Ovary (tissue), 10 donors: ENCODE results near the gene OLFML2A. TPM values are rescaled to one million over a fixed set of nuclear protein-coding genes. Genes with fewer than 3 reads are reported as not detected.
"Not testable (repeated sequence)": the region's sequence is repeated elsewhere in the genome, so short reads cannot be mapped to it uniquely, and the experiment has no call there.

Source experiments
- DNase-seq, 5 donors: peaks; one replicate each; pipeline ENCODE4 v3.0.0-alpha.2; 2019 to 2020
- H3K27ac ChIP-seq, 2 donors: fragments of 200-600 bp; one replicate each; pipeline versions ENCODE4 v1.5.1 to v1.8.0; 2019 to 2022
- H3K27me3 ChIP-seq: fragments of 200-600 bp; one replicate; pipeline ENCODE4 v1.8.0; 2022
- H3K36me3 ChIP-seq: fragments of 200-600 bp; sonication (generic); one replicate; pipeline ENCODE4 v1.5.1; 2019
- H3K4me1 ChIP-seq: one replicate; pipeline ENCODE4 v1.8.1; 2013; ENCODE audit warnings: mild to moderate bottlenecking, moderate library complexity; ENCODE audit not compliant: insufficient read depth
- H3K4me3 ChIP-seq: fragments of 200-600 bp; sonication (generic); one replicate; pipeline ENCODE4 v1.5.1; 2017
- H3K9me3 ChIP-seq, 2 donors: fragments of 200-600 bp in 1 of 2; sonication (generic) in 1 of 2; one replicate each; pipeline versions ENCODE4 v1.5.1 to v1.8.1; 2013 to 2019; ENCODE audit warnings: mild to moderate bottlenecking in 1 of 2, moderate library complexity in 1 of 2
- CTCF ChIP-seq, 3 donors: fragments of 450-650 bp in 2 of 3; fragments of 200-600 bp in 1 of 3; IDR thresholded peaks; one replicate each; pipeline versions ENCODE4 v1.5.1 to v1.8.0; 2016 to 2022; ENCODE audit warnings: antibody characterized with exemption in 3 of 3, mild to moderate bottlenecking in 1 of 3
- EP300 ChIP-seq: sonication (generic); formaldehyde crosslinking; IDR thresholded peaks from one replicate; pipeline ENCODE4 v1.6.1; 2017; ENCODE audit warnings: antibody characterized with exemption
- POLR2A ChIP-seq: fragments of 450-650 bp; IDR thresholded peaks from one replicate; pipeline ENCODE4 v1.6.1; 2017; ENCODE audit warnings: antibody characterized with exemption, mild to moderate bottlenecking, moderate library complexity
- WGBS, 3 donors: extraction: QIAGEN DNeasy Blood & Tissue Kit in 1 of 3; methylation state at CpG; one replicate each; pipeline versions ENCODE4 v1.1.5 to v1.1.7; 2013 to 2017; 5-methylcytosine and 5-hydroxymethylcytosine counted together
- intact Hi-C, 4 donors: fragments of 100-400 bp; cut with DNase I; formaldehyde crosslinking; loops; one replicate each; pipeline versions ENCODE4 v1.11.0 to v1.15.1; 2022 to 2023
- long read RNA-seq, 3 donors: library from polyadenylated mRNA in 2 of 3; unstranded in 2 of 3; transcript quantifications; one replicate each; pipeline ENCODE4 v2.0.0 and lab custom pipeline, GENCODE V29; 2021 to 2026
- polyA plus RNA-seq, 2 donors: library from polyadenylated mRNA; stranded (reverse); fragments of 200-250 nt in 1 of 2; fragments of 350-450 nt in 1 of 2; fragmentation: Illumina TruSeq in 1 of 2; extraction: RNeasy Lipid Tissue Mini Kit (QIAGEN cat#74804) in 1 of 2; gene quantifications; one replicate each; pipeline ENCODE4 v1.2.3, GENCODE V29; 2013 to 2014
- total RNA-seq, 7 donors: library from RNA; depleted of rRNA in 2 of 7; stranded (reverse); fragments of >200 nt in 2 of 7; fragmentation: NEBNext Ultra II Directional in 3 of 7; extraction: Animal tissue kit (Norgen Biotek cat#: 25700) in 3 of 7; gene quantifications; one replicate each; pipeline versions ENCODE4 v1.1.0 to v1.2.4, GENCODE V29; 2016 to 2023
- donor health status: DM: no; HTN: no; CAD: no; lungs with moderate emphysema.
- donor health status: DM: no; HTN: no; CAD: no.
- donor health status: Bipolar disorder and iron deficiency.
- donor health status: DM: yes; HTN: yes; CAD: no.
- donor health status: DM: no; HTN: no; CAD: no.
- donor health status: DM: yes; HTN: yes; CAD: no.

OLFML2A gene
- total RNA-seq, result 10 to 100 TPM; 14.7 to 63.4 (median 52.8) TPM
- 10 to 100 TPM; 25.2 to 27.2 TPM for polyA plus RNA-seq
- long read RNA-seq, donor 1, partial matches to known transcripts, result 1 of 44 reads
- long read RNA-seq, donor 1, other reads (novel, unspliced or antisense), result 43 of 44 reads
- long read RNA-seq, donor 2, result 0 reads
- long read RNA-seq, donor 3, full-length matches to known transcripts, result 3 of 31 reads
- long read RNA-seq, donor 3, partial matches to known transcripts, result 1 of 31 reads
- long read RNA-seq, donor 3, other reads (novel, unspliced or antisense), result 27 of 31 reads

- Histone ChIP-seq H3K36me3 (no peaks in the 10 kb centered on the region), H3K9me3 (no peaks in the 10 kb centered on the region), H3K27me3 (no peaks in the 10 kb centered on the region), H3K4me1 (peaks cover 13% of the 10 kb centered on the region), H3K4me3 (peak within 1 kb of the TSS; percentile 65), H3K27ac (peak within 1 kb of the TSS; percentile 63 to 80)
- peak in 3 of 5 donors; percentile 28 to 65 (median 57) for DNase-seq
- intact Hi-C loops, result loop anchor here in 1 of 4 donors (1.0 to 10.0 kb wide), 2 partner anchors 76 to 368 kb away; partner anchors contain the start of genes SCAI and WDR38
- 1 to 2% (median 1%) methylated on average over 26 to 87 of the region's 87 CpGs for WGBS, 3 donors
- TF ChIP-seq CTCF (IDR thresholded peaks at IDR 0.05) (peak in 2 of 3 donors; percentile 24 to 54), EP300 (no peak)
These were observed at the start of gene OLFML2A for GRCh38 chr9:124776954-124777648. TSS of gene OLFML2A (plus strand) at chr9:124777133. CDS start at chr9:124777271, 138 bp downstream.

DNA sequence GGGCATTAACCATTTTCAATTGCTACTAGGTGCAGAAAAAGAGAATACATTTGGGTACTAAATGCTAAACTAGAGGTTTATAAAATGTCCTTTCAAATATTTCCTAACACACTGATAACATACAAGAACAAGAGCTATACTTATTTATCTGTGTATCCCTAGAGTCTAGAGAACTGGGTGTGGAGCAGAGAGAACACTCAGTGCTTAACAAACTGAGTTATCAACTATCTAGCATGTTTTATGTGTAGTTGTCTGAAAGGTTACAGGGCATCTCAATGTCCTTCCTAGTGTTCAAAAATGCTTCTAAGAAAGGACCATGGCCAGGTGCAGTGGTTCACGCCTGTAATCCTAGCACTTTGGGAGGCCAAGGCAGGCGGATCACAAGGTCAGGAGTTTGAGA is 46.2 kb upstream of the OLFML2A start:
- no peak for DNase-seq
- no peaks in the 10 kb centered on the region for H3K9me3 ChIP-seq
- TF ChIP-seq EP300 (no peak), POLR2A (no peak), CTCF (IDR thresholded peaks at IDR 0.05) (no peak)
- no peaks in the 10 kb centered on the region for H3K27me3 ChIP-seq
- WGBS, 3 donors, result 90 to 95% (median 91%) methylated on average over 2 of the region's 2 CpGs
- H3K27ac ChIP-seq, result no peak overlapping the region
- no peak overlapping the region for H3K4me3 ChIP-seq
- no peaks in the 10 kb centered on the region for H3K36me3 ChIP-seq
- H3K4me1 ChIP-seq, result no peaks in the 10 kb centered on the region
- intact Hi-C loops, result no loop called here

- H3K36me3 ChIP-seq, result no peaks in the 10 kb centered on the region
- H3K9me3 ChIP-seq, result no peaks in the 10 kb centered on the region
- H3K4me3 ChIP-seq, result no peak overlapping the region
- H3K27me3 ChIP-seq, result no peaks in the 10 kb centered on the region
- H3K27ac ChIP-seq, result no peak overlapping the region
- no peaks in the 10 kb centered on the region for H3K4me1 ChIP-seq
- 54 to 73% (median 61%) methylated on average over 14 of the region's 14 CpGs for WGBS, 3 donors
- TF ChIP-seq CTCF (IDR thresholded peaks at IDR 0.05), result no peak
- no peak for TF ChIP-seq POLR2A
- TF ChIP-seq EP300, result no peak
- DNase-seq, result no peak
- intact Hi-C loops, result no loop called here
These were observed 42.8 kb upstream of the OLFML2A start for GRCh38 chr9:124733964-124734740.

DNA sequence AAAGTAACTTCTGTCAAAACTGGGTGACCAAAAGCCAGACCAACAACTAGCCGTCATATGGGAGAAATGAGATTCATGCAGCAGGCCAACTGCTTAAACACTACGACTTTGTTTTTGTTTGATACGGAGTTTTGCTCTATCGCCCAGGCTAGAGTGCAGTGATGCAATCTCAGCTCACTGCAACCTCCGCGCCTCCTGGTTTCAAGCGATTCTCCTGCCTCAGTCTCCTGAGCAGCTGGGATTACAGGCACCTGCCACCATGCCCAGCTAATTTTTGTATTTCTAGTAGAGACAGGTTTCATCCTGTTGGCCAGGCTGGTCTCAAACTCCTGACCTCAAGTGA is 42.2 kb upstream of the OLFML2A start:
- H3K27me3 ChIP-seq, H3K4me1 ChIP-seq, DNase-seq, intact Hi-C loops, H3K9me3 ChIP-seq, H3K4me3 ChIP-seq, H3K36me3 ChIP-seq, H3K27ac ChIP-seq: not testable (repeated sequence)
- WGBS, 3 donors, result 81 to 88% (median 87%) methylated on average over 7 of the region's 7 CpGs
